ENCODE results near the gene ZFC3H1. TPM values are rescaled to one million over a fixed set of nuclear protein-coding genes. Genes with fewer than 3 reads are reported as not detected.

Gene ZFC3H1
- total RNA-seq, 1 donor from 2014 or later: 49.7 TPM

DNA sequence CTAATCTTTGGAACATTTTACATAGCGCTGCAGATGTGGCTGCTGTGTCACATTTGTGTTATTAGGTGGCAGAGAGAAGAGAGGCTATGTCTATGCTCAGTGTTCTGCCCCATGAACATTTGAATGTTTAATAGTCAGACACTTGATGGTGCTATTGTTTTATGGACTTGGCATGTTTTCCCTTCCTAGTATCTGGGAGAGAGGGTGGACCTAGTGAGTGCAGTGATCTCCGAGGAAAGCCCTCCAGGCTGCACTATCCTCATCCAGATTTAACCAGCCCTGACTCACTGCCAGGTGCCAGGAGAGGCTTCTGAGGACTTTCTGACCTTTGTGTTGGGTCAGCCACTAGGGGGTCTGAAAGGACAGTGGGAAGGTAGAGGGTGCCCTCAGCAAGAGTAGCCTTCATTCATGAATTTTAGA is 24.3 kb downstream of the ZFC3H1 start:
- H3K4me1 Mint-ChIP-seq (ENCODE audit: unreplicated experiment): peaks cover 10% of the 10 kb centered on the region
- H3K4me3 Mint-ChIP-seq (ENCODE audit: unreplicated experiment): no peak overlapping the region
- no peaks in the 10 kb centered on the region for H3K9me3 Mint-ChIP-seq (ENCODE audit: unreplicated experiment)
- H3K36me3 Mint-ChIP-seq (ENCODE audit: unreplicated experiment): peaks cover 51% of the 10 kb centered on the region
- TF ChIP-seq, protein P1, sequence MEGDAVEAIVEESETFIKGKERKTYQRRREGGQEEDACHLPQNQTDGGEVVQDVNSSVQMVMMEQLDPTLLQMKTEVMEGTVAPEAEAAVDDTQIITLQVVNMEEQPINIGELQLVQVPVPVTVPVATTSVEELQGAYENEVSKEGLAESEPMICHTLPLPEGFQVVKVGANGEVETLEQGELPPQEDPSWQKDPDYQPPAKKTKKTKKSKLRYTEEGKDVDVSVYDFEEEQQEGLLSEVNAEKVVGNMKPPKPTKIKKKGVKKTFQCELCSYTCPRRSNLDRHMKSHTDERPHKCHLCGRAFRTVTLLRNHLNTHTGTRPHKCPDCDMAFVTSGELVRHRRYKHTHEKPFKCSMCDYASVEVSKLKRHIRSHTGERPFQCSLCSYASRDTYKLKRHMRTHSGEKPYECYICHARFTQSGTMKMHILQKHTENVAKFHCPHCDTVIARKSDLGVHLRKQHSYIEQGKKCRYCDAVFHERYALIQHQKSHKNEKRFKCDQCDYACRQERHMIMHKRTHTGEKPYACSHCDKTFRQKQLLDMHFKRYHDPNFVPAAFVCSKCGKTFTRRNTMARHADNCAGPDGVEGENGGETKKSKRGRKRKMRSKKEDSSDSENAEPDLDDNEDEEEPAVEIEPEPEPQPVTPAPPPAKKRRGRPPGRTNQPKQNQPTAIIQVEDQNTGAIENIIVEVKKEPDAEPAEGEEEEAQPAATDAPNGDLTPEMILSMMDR (IDR thresholded peaks at IDR 0.05): no peak
- no peaks in the 10 kb centered on the region for H3K27me3 Mint-ChIP-seq (ENCODE audit: unreplicated experiment)
- peak overlapping the region; percentile 28 for H3K27ac Mint-ChIP-seq (ENCODE audit: unreplicated experiment)
- DNase-seq (ENCODE audit: extremely low spot score, unreplicated experiment): no peak

DNA sequence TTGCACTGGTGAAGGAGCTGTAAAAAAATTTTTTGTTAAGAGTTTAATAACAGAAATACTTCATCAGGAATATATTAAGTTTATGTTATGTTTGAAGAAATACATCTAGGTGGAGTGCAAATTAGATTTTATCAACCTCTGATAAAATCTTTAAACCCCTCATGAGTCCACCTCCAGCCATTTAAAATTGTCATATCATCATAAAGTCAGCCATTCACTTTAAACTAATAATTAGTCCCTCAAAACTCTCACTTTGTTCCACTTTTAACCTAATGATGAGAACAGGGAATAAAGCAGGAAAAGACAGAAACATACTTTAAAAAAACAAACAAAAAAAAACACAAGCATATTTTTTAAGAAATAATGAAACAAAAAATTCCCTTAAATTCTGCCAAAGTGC is 25.1 kb downstream of the ZFC3H1 start:
- Mint-ChIP-seq H3K4me1 (ENCODE audit: unreplicated experiment) (peaks cover 10% of the 10 kb centered on the region), H3K27ac (ENCODE audit: unreplicated experiment) (no peak overlapping the region), H3K36me3 (ENCODE audit: unreplicated experiment) (peaks cover 48% of the 10 kb centered on the region), H3K4me3 (ENCODE audit: unreplicated experiment) (no peak overlapping the region), H3K27me3 (ENCODE audit: unreplicated experiment) (no peaks in the 10 kb centered on the region), H3K9me3 (ENCODE audit: unreplicated experiment) (no peaks in the 10 kb centered on the region)
- no peak for DNase-seq (ENCODE audit: extremely low spot score, unreplicated experiment)
- TF ChIP-seq, protein P1 (IDR thresholded peaks at IDR 0.05): no peak

DNA sequence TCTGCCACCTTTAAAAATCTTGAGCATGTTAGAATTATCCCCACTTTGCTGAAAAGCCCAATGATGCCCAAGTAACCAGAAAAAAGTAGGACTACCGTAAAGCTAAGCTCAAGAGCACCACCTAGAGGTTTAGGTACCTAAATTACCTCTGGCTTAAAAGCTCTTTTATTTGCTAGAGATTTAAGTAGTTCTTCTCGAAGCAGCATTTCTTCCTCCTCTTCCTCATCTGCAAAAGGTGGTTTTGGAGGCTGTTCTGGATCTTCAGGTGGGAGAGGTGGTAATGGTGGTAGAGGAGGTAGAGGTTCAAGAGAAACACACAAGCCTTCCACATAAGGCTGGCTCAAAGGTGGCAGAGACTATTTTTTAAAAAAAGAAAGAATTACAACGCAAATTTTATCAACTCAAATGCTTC is 26.9 kb downstream of the ZFC3H1 start:
- Mint-ChIP-seq H3K4me3 (ENCODE audit: unreplicated experiment) (no peak overlapping the region), H3K9me3 (ENCODE audit: unreplicated experiment) (no peaks in the 10 kb centered on the region), H3K36me3 (ENCODE audit: unreplicated experiment) (peaks cover 49% of the 10 kb centered on the region), H3K4me1 (ENCODE audit: unreplicated experiment) (peaks cover 8% of the 10 kb centered on the region), H3K27me3 (ENCODE audit: unreplicated experiment) (no peaks in the 10 kb centered on the region), H3K27ac (ENCODE audit: unreplicated experiment) (peak overlapping the region; percentile 55)
- TF ChIP-seq, protein P1 (IDR thresholded peaks at IDR 0.05): peak; percentile 79
- no peak for DNase-seq (ENCODE audit: extremely low spot score, unreplicated experiment)

DNA sequence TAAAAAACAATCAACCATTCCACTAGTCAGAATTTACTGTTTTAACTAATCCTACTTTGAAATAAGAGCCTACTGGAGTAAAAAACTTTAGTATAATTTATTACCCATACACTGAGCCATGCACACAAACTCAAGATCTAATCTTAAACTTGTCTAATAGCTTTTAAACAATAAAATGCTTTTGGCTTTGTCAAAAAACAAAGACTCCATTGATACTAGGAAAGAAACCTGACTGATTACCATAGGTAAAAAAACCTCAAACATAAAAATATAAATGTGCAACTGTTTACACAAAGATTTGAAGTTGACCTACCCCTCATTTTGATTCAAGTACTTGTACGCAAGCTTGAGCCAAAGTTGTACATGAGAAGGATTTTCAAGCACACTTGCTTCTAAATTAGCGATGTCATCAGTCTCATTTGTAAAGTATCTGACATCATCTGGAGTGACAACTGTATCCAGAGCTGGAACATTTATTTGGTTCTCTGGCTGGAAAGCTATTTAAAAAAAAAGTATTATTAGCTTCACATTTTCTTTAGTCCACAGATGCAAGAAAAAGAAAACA is 36.1 kb downstream of the ZFC3H1 start:
- no peak overlapping the region for H3K27ac Mint-ChIP-seq (ENCODE audit: unreplicated experiment)
- H3K36me3 Mint-ChIP-seq (ENCODE audit: unreplicated experiment): peaks cover 59% of the 10 kb centered on the region
- DNase-seq (ENCODE audit: extremely low spot score, unreplicated experiment): no peak
- peaks cover 15% of the 10 kb centered on the region for H3K4me1 Mint-ChIP-seq (ENCODE audit: unreplicated experiment)
- TF ChIP-seq, protein P1 (IDR thresholded peaks at IDR 0.05): no peak
- H3K27me3 Mint-ChIP-seq (ENCODE audit: unreplicated experiment): no peaks in the 10 kb centered on the region
- no peak overlapping the region for H3K4me3 Mint-ChIP-seq (ENCODE audit: unreplicated experiment)
- no peaks in the 10 kb centered on the region for H3K9me3 Mint-ChIP-seq (ENCODE audit: unreplicated experiment)

DNA sequence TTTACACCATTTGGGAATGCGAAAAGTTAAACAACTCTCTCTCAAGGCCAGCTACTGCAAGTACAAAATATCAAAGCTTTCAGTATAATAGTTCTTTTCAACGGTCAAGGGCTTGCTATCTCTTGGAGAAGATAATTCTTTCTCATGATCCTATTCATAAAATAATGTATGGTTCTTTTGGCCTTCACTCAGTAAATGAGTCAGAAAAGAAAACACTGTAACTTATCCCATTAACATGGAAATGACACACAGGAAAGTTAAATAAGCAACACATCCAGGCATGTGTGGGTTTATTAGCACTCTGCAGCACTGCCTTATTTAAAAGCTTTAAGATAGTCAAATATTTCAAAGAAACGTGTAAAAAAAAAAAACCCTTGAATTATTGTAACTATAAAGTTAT is 36.9 kb downstream of the ZFC3H1 start:
- Mint-ChIP-seq H3K27me3 (ENCODE audit: unreplicated experiment) (no peaks in the 10 kb centered on the region), H3K9me3 (ENCODE audit: unreplicated experiment) (no peaks in the 10 kb centered on the region), H3K36me3 (ENCODE audit: unreplicated experiment) (peaks cover 60% of the 10 kb centered on the region), H3K4me3 (ENCODE audit: unreplicated experiment) (no peak overlapping the region), H3K27ac (ENCODE audit: unreplicated experiment) (no peak overlapping the region), H3K4me1 (ENCODE audit: unreplicated experiment) (peaks cover 15% of the 10 kb centered on the region)
- TF ChIP-seq, protein P1 (IDR thresholded peaks at IDR 0.05): no peak
- no peak for DNase-seq (ENCODE audit: extremely low spot score, unreplicated experiment)
